ENCODE measurements around the gene ZNF135. TPM values are rescaled to one million over a fixed set of nuclear protein-coding genes. Genes with fewer than 3 reads are reported as not detected.

ZNF135 gene
- total RNA-seq, 1 donor from 2014 or later = 3.6 TPM

DNA sequence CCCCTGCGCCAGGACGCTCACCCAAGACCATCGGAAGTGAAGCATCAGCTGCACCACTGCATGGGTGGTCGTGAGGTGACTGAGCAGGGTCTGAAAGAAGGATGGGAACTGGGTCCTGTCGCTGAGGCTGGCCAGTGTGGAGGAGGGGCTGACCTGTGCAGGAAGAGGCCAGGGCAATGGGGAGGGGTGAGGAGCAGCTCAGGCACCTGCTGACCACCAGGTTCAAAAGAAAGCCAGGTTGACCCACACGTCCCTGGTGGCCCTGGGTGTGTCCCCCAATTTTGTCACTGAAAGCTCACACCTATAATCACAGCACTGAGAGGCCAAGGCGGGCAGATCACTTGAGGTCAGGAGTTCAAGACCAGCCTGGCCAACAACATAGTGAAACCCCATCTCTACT is 39.0 kb upstream of the ZNF135 start:
- ATAC-seq (peak in 1 of 2 donors; percentile 9), DNase-seq (no peak)
- Histone ChIP-seq H3K36me3 (no peaks in the 10 kb centered on the region), H3K4me3 (no peak overlapping the region), H3K27me3 (ENCODE audit: low read depth) (no peaks in the 10 kb centered on the region), H3K4me1 (no peaks in the 10 kb centered on the region), H3K27ac (no peak overlapping the region), H3K9me3 (no peaks in the 10 kb centered on the region)
- no peak for TF ChIP-seq CTCF (IDR thresholded peaks at IDR 0.05)
- intact Hi-C loops (cut with DNase I) = loop anchor here (5.0 kb wide), 1 partner anchor 137 kb away; no protein-coding TSS in a partner anchor

GRCh38 chr19:58021541-58022282 is 37.4 kb upstream of the ZNF135 start:
- Histone ChIP-seq H3K36me3 (no peaks in the 10 kb centered on the region), H3K4me3 (no peak overlapping the region), H3K4me1 (no peaks in the 10 kb centered on the region), H3K27me3 (ENCODE audit: low read depth) (no peaks in the 10 kb centered on the region), H3K27ac (no peak overlapping the region), H3K9me3 (no peaks in the 10 kb centered on the region)
- intact Hi-C loops (cut with DNase I) = loop anchor here (5.0 kb wide), 1 partner anchor 136 kb away; no protein-coding TSS in a partner anchor
- ATAC-seq (peak; percentile 66 to 82), DNase-seq (no peak)
- peak; percentile 66 for TF ChIP-seq CTCF (IDR thresholded peaks at IDR 0.05)

GRCh38 chr19:58022283-58022660 is 36.8 kb upstream of the ZNF135 start:
- Histone ChIP-seq H3K27ac (no peak overlapping the region), H3K27me3 (ENCODE audit: low read depth) (no peaks in the 10 kb centered on the region), H3K36me3 (no peaks in the 10 kb centered on the region), H3K4me1 (no peaks in the 10 kb centered on the region), H3K9me3 (no peaks in the 10 kb centered on the region), H3K4me3 (no peak overlapping the region)
- no peak for ATAC-seq
- DNase-seq = no peak
- no peak for TF ChIP-seq CTCF (IDR thresholded peaks at IDR 0.05)
- intact Hi-C loops (cut with DNase I) = loop anchor here (5.0 kb wide), 1 partner anchor 135 kb away; no protein-coding TSS in a partner anchor

GRCh38 chr19:58024661-58025060 is 34.4 kb upstream of the ZNF135 start:
- no peak overlapping the region for H3K4me3 ChIP-seq
- H3K9me3 ChIP-seq = no peaks in the 10 kb centered on the region
- ATAC-seq (no peak), DNase-seq (no peak)
- no peaks in the 10 kb centered on the region for H3K36me3 ChIP-seq
- intact Hi-C loops (cut with DNase I) = loop anchor here (5.0 kb wide), 1 partner anchor 133 kb away; no protein-coding TSS in a partner anchor
- H3K27me3 ChIP-seq (ENCODE audit: low read depth) = no peaks in the 10 kb centered on the region
- H3K27ac ChIP-seq = no peak overlapping the region
- no peaks in the 10 kb centered on the region for H3K4me1 ChIP-seq
- no peak for TF ChIP-seq CTCF (IDR thresholded peaks at IDR 0.05)

DNA sequence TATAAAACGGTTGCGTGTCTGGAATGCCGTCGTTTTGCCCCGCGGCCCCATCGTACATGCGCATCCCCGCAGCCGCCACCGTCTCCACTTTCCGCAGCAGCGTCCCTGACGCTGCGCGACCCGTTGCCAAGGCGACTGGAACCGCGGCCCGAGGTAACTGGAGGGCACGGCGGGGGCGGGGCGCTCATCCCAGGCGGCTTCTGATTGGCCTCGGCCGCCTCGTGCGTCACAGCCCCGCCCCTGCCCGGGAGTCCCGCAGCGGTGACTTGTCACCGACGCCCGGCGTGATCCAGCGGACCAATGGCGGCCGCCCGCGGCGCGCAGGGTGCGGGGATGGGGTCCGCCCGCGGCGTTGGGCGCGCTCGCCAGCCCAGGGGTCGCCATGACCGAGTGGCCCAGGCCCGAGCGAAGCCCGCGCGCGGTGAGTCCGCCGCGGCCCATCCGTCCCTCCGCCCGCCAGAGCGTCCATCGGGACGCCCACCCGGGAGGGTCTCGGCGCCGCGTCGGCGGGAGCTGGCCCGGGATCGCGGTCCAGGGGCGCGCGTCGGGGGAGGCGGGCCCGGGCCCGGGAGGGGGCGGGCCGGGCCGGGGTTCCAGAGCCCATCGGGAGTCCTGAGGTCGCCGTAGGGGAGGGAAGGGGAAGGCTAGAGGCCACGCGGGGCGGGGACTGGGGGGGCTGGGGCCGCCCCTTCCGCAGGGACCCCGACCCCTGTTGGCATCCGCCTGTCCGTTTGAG is 25.2 kb upstream of the ZNF135 start, which contains the start of gene ZSCAN1:
ZSCAN1 (plus strand) TSS at position 285 of the 736 bp plus-strand sequence. CDS start 3,812 bp downstream, outside the sequence.
- TF ChIP-seq CTCF (IDR thresholded peaks at IDR 0.05) = no peak
- H3K36me3 ChIP-seq = no peaks in the 10 kb centered on the region
- peaks cover 4% of the 10 kb centered on the region for H3K27me3 ChIP-seq (ENCODE audit: low read depth)
- H3K9me3 ChIP-seq = peaks cover 21% of the 10 kb centered on the region
- intact Hi-C loops (cut with DNase I) = no loop called here
- ATAC-seq (peak; percentile 57 to 82), DNase-seq (peak; percentile 70)
- H3K4me3 ChIP-seq = peak within 1 kb of the TSS; percentile 17
- no peak within 1 kb of the TSS for H3K27ac ChIP-seq
- no peaks in the 10 kb centered on the region for H3K4me1 ChIP-seq
